SU-DHL-6 (cell line): ENCODE data around the gene DGLUCY.

Experiments used
- H2AFZ ChIP-seq: fragments of 200-600 bp; sonication (generic); 2 replicates; pipeline ENCODE4 v1.6.1; 2014; ENCODE audit warnings: low read depth, mild to moderate bottlenecking, moderate library complexity, mixed read lengths, antibody characterized with exemption, low read length; ENCODE audit not compliant: severe bottlenecking
- H3F3A ChIP-seq: fragments of 200-600 bp; shearing (Covaris generic); 2 replicates; pipeline ENCODE4 v1.6.0; 2016; ENCODE audit warnings: antibody characterized with exemption, mild to moderate bottlenecking; ENCODE audit not compliant: insufficient read depth
- H3K27ac ChIP-seq: fragments of 200-600 bp; sonication (generic); 2 replicates; pipeline ENCODE4 v1.5.1; 2016; ENCODE audit warnings: low read depth, mild to moderate bottlenecking, low read length, moderate library complexity, mixed read lengths
- H3K27me3 ChIP-seq: fragments of 200-600 bp; sonication (generic), shearing (Covaris generic); 2 replicates; pipeline ENCODE4 v1.6.0; 2014; ENCODE audit warnings: mild to moderate bottlenecking, low read length
- H3K36me3 ChIP-seq: fragments of 200-600 bp; sonication (generic); 2 replicates; pipeline ENCODE4 v1.6.1; 2014; ENCODE audit warnings: mild to moderate bottlenecking, low read length, mixed read lengths
- H3K4me2 ChIP-seq: fragments of 300-600, 200-600 bp; shearing (Covaris generic), sonication (generic); 2 replicates; pipeline ENCODE4 v1.6.0; 2014; ENCODE audit warnings: low read length, low read depth, mild to moderate bottlenecking; ENCODE audit not compliant: poor library complexity, severe bottlenecking
- H3K4me3 ChIP-seq: fragments of 200-600 bp; sonication (generic); 2 replicates; pipeline ENCODE4 v1.5.1; 2014; ENCODE audit warnings: antibody characterized with exemption, low read length, mild to moderate bottlenecking, mixed read lengths; ENCODE audit not compliant: insufficient read depth, poor library complexity, severe bottlenecking
- H3K79me2 ChIP-seq: fragments of 200-600 bp; sonication (generic); 2 replicates; pipeline ENCODE4 v1.6.1; 2014; ENCODE audit warnings: mild to moderate bottlenecking, low read length, moderate library complexity; ENCODE audit not compliant: insufficient read depth
- H3K9ac ChIP-seq: fragments of 200-600 bp; sonication (generic); 2 replicates; pipeline ENCODE4 v1.7.0; 2014; ENCODE audit warnings: mild to moderate bottlenecking, low read length
- H3K9me2 ChIP-seq: fragments of 200-600 bp; sonication (generic); replicated peaks from 2 replicates; pipeline ENCODE4 v1.6.1; 2014; ENCODE audit warnings: low read length; ENCODE audit not compliant: insufficient read depth
- H3K9me3 ChIP-seq: fragments of 200-600 bp; sonication (generic); 2 replicates; pipeline ENCODE4 v1.6.1; 2014; ENCODE audit warnings: low read length, mixed read lengths; ENCODE audit not compliant: insufficient read depth
- H4K20me1 ChIP-seq: fragments of 200-600 bp; sonication (generic); 2 replicates; pipeline ENCODE4 v1.6.1; 2014; ENCODE audit warnings: low read depth, mild to moderate bottlenecking, antibody characterized with exemption, low read length, moderate library complexity, mixed read lengths
- CTCF ChIP-seq: fragments of 200-600 bp; sonication (generic); IDR thresholded peaks from one replicate; pipeline ENCODE4 v1.5.1; 2017; ENCODE audit warnings: antibody characterized with exemption, mild to moderate bottlenecking, low read length, moderate library complexity; ENCODE audit not compliant: insufficient read depth, poor library complexity, severe bottlenecking
- EZH2phosphoT487 ChIP-seq: fragments of 200-600 bp; sonication (generic), shearing (Covaris generic); conservative IDR thresholded peaks from 2 replicates; pipeline ENCODE4 v1.6.1; 2018; ENCODE audit warnings: mild to moderate bottlenecking, antibody characterized with exemption, low read length, moderate library complexity, mixed read lengths

The DGLUCY gene

GRCh38 chr14:91103116-91103515 is 10.8 kb upstream of the DGLUCY start:
- no peaks in the 10 kb centered on the region for H3K9me3 ChIP-seq
- H4K20me1 ChIP-seq, result no peaks in the 10 kb centered on the region
- TF ChIP-seq CTCF (no peak), EZH2phosphoT487 (no peak)
- no peaks in the 10 kb centered on the region for H3K9me2 ChIP-seq
- H3K27me3 ChIP-seq, result no peaks in the 10 kb centered on the region
- no peaks in the 10 kb centered on the region for H3K79me2 ChIP-seq
- H2AFZ ChIP-seq, result no peak overlapping the region
- no peak overlapping the region for H3K4me3 ChIP-seq
- H3F3A ChIP-seq, result no peaks in the 10 kb centered on the region
- H3K27ac ChIP-seq, result no peak overlapping the region
- H3K36me3 ChIP-seq, result no peaks in the 10 kb centered on the region
- H3K4me2 ChIP-seq, result no peak overlapping the region
- no peak overlapping the region for H3K9ac ChIP-seq

GRCh38 chr14:91108941-91109611 is 4.8 kb upstream of the DGLUCY start:
- H4K20me1 ChIP-seq, result no peaks in the 10 kb centered on the region
- H3F3A ChIP-seq, result no peaks in the 10 kb centered on the region
- H3K79me2 ChIP-seq, result 0 out of 2 replicates have a peak, but pooled peaks cover under 1% of the 10 kb centered on the region
- H3K27ac ChIP-seq, result no peak overlapping the region
- no peak for TF ChIP-seq CTCF
- TF ChIP-seq EZH2phosphoT487, result no peak
- H3K9ac ChIP-seq, result no peak overlapping the region
- H3K27me3 ChIP-seq, result no peaks in the 10 kb centered on the region
- no peaks in the 10 kb centered on the region for H3K9me3 ChIP-seq
- no peak overlapping the region for H3K4me3 ChIP-seq
- no peak overlapping the region for H3K4me2 ChIP-seq
- H3K36me3 ChIP-seq, result no peaks in the 10 kb centered on the region
- no peak overlapping the region for H2AFZ ChIP-seq
- no peaks in the 10 kb centered on the region for H3K9me2 ChIP-seq

GRCh38 chr14:91111443-91111842 is 2.4 kb upstream of the DGLUCY start:
- no peaks in the 10 kb centered on the region for H3K36me3 ChIP-seq
- H3K9me2 ChIP-seq, result no peaks in the 10 kb centered on the region
- H2AFZ ChIP-seq, result no peak overlapping the region
- H3K4me3 ChIP-seq, result no peak overlapping the region
- no peaks in the 10 kb centered on the region for H4K20me1 ChIP-seq
- H3K9me3 ChIP-seq, result no peaks in the 10 kb centered on the region
- H3F3A ChIP-seq, result no peaks in the 10 kb centered on the region
- no peak overlapping the region for H3K4me2 ChIP-seq
- H3K9ac ChIP-seq, result no peak overlapping the region
- no peak overlapping the region for H3K27ac ChIP-seq
- H3K27me3 ChIP-seq, result no peaks in the 10 kb centered on the region
- TF ChIP-seq EZH2phosphoT487, result no peak
- no peak for TF ChIP-seq CTCF
- H3K79me2 ChIP-seq, result peaks cover 25% of the 10 kb centered on the region
